HL-60 (cell line): Measurements from ENCODE around the gene CBLN1.

Experiments used
- DNase-seq, 2 experiments: peaks; one replicate each; pipeline ENCODE4 v3.0.0-alpha.2; 2010 to 2020; ENCODE audit warnings: low read depth in 1 of 2, low spot score in 1 of 2
- H3K27ac ChIP-seq: fragments of 250-450 bp; sonication (Bioruptor Pico); replicated peaks from 2 replicates; pipeline ENCODE4 v1.5.1; 2020; ENCODE audit warnings: mild to moderate bottlenecking, moderate library complexity
- H3K27me3 ChIP-seq: fragments of 250-450 bp; sonication (Bioruptor Pico); 2 replicates; pipeline ENCODE4 v1.5.1; 2021; ENCODE audit warnings: mild to moderate bottlenecking, moderate library complexity; ENCODE audit not compliant: insufficient read depth, poor library complexity, severe bottlenecking
- H3K4me3 ChIP-seq: replicated peaks from 2 replicates; pipeline ENCODE4 v1.5.1; 2011; ENCODE audit warnings: mild to moderate bottlenecking, control low read depth, low read length; ENCODE audit not compliant: insufficient read depth
- CTCF ChIP-seq: IDR thresholded peaks from one replicate; pipeline ENCODE4 v1.5.1; 2011; ENCODE audit warnings: low read length, control low read depth, inconsistent platforms; ENCODE audit not compliant: insufficient read depth
- GABPA ChIP-seq: IDR thresholded peaks from 2 replicates; pipeline ENCODE4 v1.6.1; 2012; ENCODE audit warnings: low read depth
- POLR2AphosphoS5 ChIP-seq: IDR thresholded peaks from 2 replicates; pipeline ENCODE4 v1.6.1; 2012; ENCODE audit warnings: low read depth
- REST ChIP-seq: IDR thresholded peaks from 2 replicates; pipeline ENCODE4 v1.6.1; 2012; ENCODE audit warnings: low read depth; ENCODE audit not compliant: insufficient replicate concordance
- SPI1 ChIP-seq: IDR thresholded peaks from 2 replicates; pipeline ENCODE4 v1.6.1; 2012; ENCODE audit warnings: low read depth, mild to moderate bottlenecking, borderline replicate concordance

CBLN1 gene

GRCh38 chr16:49260253-49260652 lies 21.4 kb downstream of the CBLN1 start:
- H3K4me3 ChIP-seq = no peak overlapping the region
- no peaks in the 10 kb centered on the region for H3K27me3 ChIP-seq
- DNase-seq = no peak
- no peak overlapping the region for H3K27ac ChIP-seq
- no peak for TF ChIP-seq POLR2AphosphoS5
- no peak for TF ChIP-seq CTCF
- TF ChIP-seq GABPA = no peak
- no peak for TF ChIP-seq REST
- no peak for TF ChIP-seq SPI1

- H3K27ac ChIP-seq = no peak overlapping the region
- no peak for DNase-seq
- no peaks in the 10 kb centered on the region for H3K27me3 ChIP-seq
- TF ChIP-seq SPI1 (no peak), CTCF (no peak), REST (no peak), GABPA (no peak), POLR2AphosphoS5 (no peak)
- H3K4me3 ChIP-seq = no peak overlapping the region
Observed at GRCh38 chr16:49259330-49259729, 22.3 kb downstream of the CBLN1 start.

- H3K27me3 ChIP-seq = no peaks in the 10 kb centered on the region
- DNase-seq = no peak
- TF ChIP-seq GABPA = no peak
- no peak for TF ChIP-seq CTCF
- TF ChIP-seq SPI1 = no peak
- no peak for TF ChIP-seq POLR2AphosphoS5
- TF ChIP-seq REST = no peak
- no peak overlapping the region for H3K4me3 ChIP-seq
- no peak overlapping the region for H3K27ac ChIP-seq
Observed at GRCh38 chr16:49250689-49251088, 30.9 kb downstream of the CBLN1 start.
